Measurements from ENCODE around the gene ALKAL2.

- TF ChIP-seq CTCF (IDR thresholded peaks at IDR 0.05): no peak
- no peak for TF ChIP-seq POLR2A (IDR thresholded peaks at IDR 0.05)
Observed at GRCh38 chr2:231521-232185, 56.2 kb downstream of the ALKAL2 start.
